SJCRH30 (cell line): ENCODE data around the gene RCSD1. TPM values are rescaled to one million over a fixed set of nuclear protein-coding genes. Genes with fewer than 3 reads are reported as not detected.

Source experiments
- DNase-seq, 2 experiments: peaks; one replicate each; pipeline ENCODE4 v3.0.0-alpha.2; 2015 to 2020
- H3K27ac ChIP-seq: fragments of 250-450 bp; sonication (Bioruptor Pico); 2 replicates; pipeline ENCODE4 v1.5.1; 2020; ENCODE audit warnings: mild to moderate bottlenecking, moderate library complexity
- H3K27me3 ChIP-seq: fragments of 250-450 bp; sonication (Bioruptor Pico); 2 replicates; pipeline ENCODE4 v1.5.1; 2020; ENCODE audit warnings: mild to moderate bottlenecking, moderate library complexity
- H3K36me3 ChIP-seq: fragments of 250-450 bp; sonication (Bioruptor Pico); 2 replicates; pipeline ENCODE4 v1.5.1; 2020; ENCODE audit warnings: mild to moderate bottlenecking, moderate library complexity
- H3K4me1 ChIP-seq: fragments of 250-450 bp; sonication (Bioruptor Pico); 2 replicates; pipeline ENCODE4 v1.5.1; 2020; ENCODE audit warnings: mild to moderate bottlenecking, moderate library complexity
- H3K4me3 ChIP-seq: fragments of 250-450 bp; sonication (Bioruptor Pico); 2 replicates; pipeline ENCODE4 v1.5.1; 2020; ENCODE audit warnings: mild to moderate bottlenecking, moderate library complexity
- H3K9me3 ChIP-seq: fragments of 250-450 bp; sonication (Bioruptor Pico); replicated peaks from 2 replicates; pipeline ENCODE4 v1.5.1; 2020; ENCODE audit warnings: mild to moderate bottlenecking, moderate library complexity
- total RNA-seq: library from RNA; depleted of rRNA; stranded (reverse); fragments of >200 nt; shearing (Covaris generic); gene quantifications from 2 replicates; pipeline ENCODE4 v1.2.3, GENCODE V29; 2014; rRNA removed

The RCSD1 gene
- total RNA-seq, 1 experiment from 2014 or later, result 0.16 TPM

- H3K27ac ChIP-seq, result no peak overlapping the region
- H3K4me1 ChIP-seq, result peaks cover 6% of the 10 kb centered on the region; the same call in 1 of the 2 replicates
- DNase-seq, result no peak
- H3K27me3 ChIP-seq, result no peaks in the 10 kb centered on the region
- H3K9me3 ChIP-seq, result no peaks in the 10 kb centered on the region
- H3K4me3 ChIP-seq, result no peak overlapping the region
- no peaks in the 10 kb centered on the region for H3K36me3 ChIP-seq
Observed at GRCh38 chr1:167746988-167747655, 117.1 kb downstream of the RCSD1 start.

- no peak overlapping the region for H3K27ac ChIP-seq
- no peaks in the 10 kb centered on the region for H3K9me3 ChIP-seq
- H3K36me3 ChIP-seq, result no peaks in the 10 kb centered on the region
- DNase-seq, result no peak
- peaks cover 2% of the 10 kb centered on the region; the same call in 1 of the 2 replicates for H3K4me1 ChIP-seq
- no peaks in the 10 kb centered on the region for H3K27me3 ChIP-seq
- no peak overlapping the region for H3K4me3 ChIP-seq
Observed at GRCh38 chr1:167747988-167748387, 118.0 kb downstream of the RCSD1 start.

GRCh38 chr1:167748906-167749305 is 118.9 kb downstream of the RCSD1 start:
- Histone ChIP-seq H3K9me3 (no peaks in the 10 kb centered on the region), H3K4me3 (no peak overlapping the region), H3K27ac (no peak overlapping the region), H3K27me3 (no peaks in the 10 kb centered on the region), H3K4me1 (0 out of 2 replicates have a peak, but pooled peaks cover 2% of the 10 kb centered on the region), H3K36me3 (no peaks in the 10 kb centered on the region)
- DNase-seq, result no peak

- Histone ChIP-seq H3K27me3 (no peaks in the 10 kb centered on the region), H3K9me3 (no peaks in the 10 kb centered on the region), H3K36me3 (no peaks in the 10 kb centered on the region), H3K27ac (no peak overlapping the region), H3K4me1 (0 out of 2 replicates have a peak, but pooled peaks cover 2% of the 10 kb centered on the region), H3K4me3 (no peak overlapping the region)
- DNase-seq, result no peak
Observed at GRCh38 chr1:167749741-167750140, 119.7 kb downstream of the RCSD1 start.

GRCh38 chr1:167750641-167751040 is 120.6 kb downstream of the RCSD1 start:
- H3K27ac ChIP-seq, result no peak overlapping the region
- H3K36me3 ChIP-seq, result no peaks in the 10 kb centered on the region
- H3K9me3 ChIP-seq, result no peaks in the 10 kb centered on the region
- H3K4me3 ChIP-seq, result no peak overlapping the region
- H3K4me1 ChIP-seq, result 0 out of 2 replicates have a peak, but pooled peaks cover 2% of the 10 kb centered on the region
- no peaks in the 10 kb centered on the region for H3K27me3 ChIP-seq
- no peak for DNase-seq

- Histone ChIP-seq H3K27ac (no peak overlapping the region), H3K4me1 (0 out of 2 replicates have a peak, but pooled peaks cover 2% of the 10 kb centered on the region), H3K4me3 (no peak overlapping the region), H3K27me3 (no peaks in the 10 kb centered on the region), H3K9me3 (no peaks in the 10 kb centered on the region), H3K36me3 (no peaks in the 10 kb centered on the region)
- no peak for DNase-seq
Observed at GRCh38 chr1:167751676-167752075, 121.6 kb downstream of the RCSD1 start.

GRCh38 chr1:167752219-167752985 is 122.4 kb downstream of the RCSD1 start:
- no peak for DNase-seq
- Histone ChIP-seq H3K4me3 (no peak overlapping the region), H3K4me1 (0 out of 2 replicates have a peak, but pooled peaks cover 2% of the 10 kb centered on the region), H3K36me3 (no peaks in the 10 kb centered on the region), H3K27ac (no peak overlapping the region), H3K27me3 (no peaks in the 10 kb centered on the region), H3K9me3 (no peaks in the 10 kb centered on the region)

GRCh38 chr1:167755654-167756053 is 125.6 kb downstream of the RCSD1 start:
- no peak for DNase-seq
- no peaks in the 10 kb centered on the region for H3K4me1 ChIP-seq
- H3K27me3 ChIP-seq, result no peaks in the 10 kb centered on the region
- H3K4me3 ChIP-seq, result no peak overlapping the region
- H3K36me3 ChIP-seq, result no peaks in the 10 kb centered on the region
- no peaks in the 10 kb centered on the region for H3K9me3 ChIP-seq
- H3K27ac ChIP-seq, result no peak overlapping the region

Other genes starting within 250 kb of the RCSD1 start
- gene CD247, start 111.7 kb upstream of the RCSD1 start, total RNA-seq, result 1.1 TPM in 2 replicates
- 37.5 and 39.4 TPM in 2 replicates for gene CREG1, start 76.5 kb upstream of the RCSD1 start, total RNA-seq
- 57.9 and 63.0 TPM in 2 replicates for gene MPZL1, start 91.8 kb downstream of the RCSD1 start, total RNA-seq